Hematopoietic multipotent progenitor cell (in vitro differentiated cells): Measurements from ENCODE around the gene IFNA2. TPM values are rescaled to one million over a fixed set of nuclear protein-coding genes. Genes with fewer than 3 reads are reported as not detected.
A peak's percentile ranks its signal among the peaks of the same experiment; 100 is the strongest.
"Not testable (repeated sequence)": the region's sequence is repeated elsewhere in the genome, so short reads cannot be mapped to it uniquely, and the experiment has no call there.

Experiments
- DNase-seq, 3 donors: peaks; one replicate each; pipeline ENCODE4 v3.0.0-alpha.2; 2011 to 2015; ENCODE audit warnings: low read depth in 2 of 3, low spot score in 2 of 3
- total RNA-seq: library from RNA; depleted of rRNA; stranded (reverse); fragments of >200 nt; gene quantifications from one replicate; pipeline ENCODE4 v1.2.3, GENCODE V29; 2012

Gene IFNA2
- total RNA-seq, 1 donor = not detected

GRCh38 chr9:21383627-21384026 lies 1.6 kb downstream of the IFNA2 start:
- DNase-seq = no peak

- DNase-seq = peak in 2 of 3 donors; percentile 57 to 84
Measured at GRCh38 chr9:21381448-21382339, 3.5 kb downstream of the IFNA2 start.

DNA sequence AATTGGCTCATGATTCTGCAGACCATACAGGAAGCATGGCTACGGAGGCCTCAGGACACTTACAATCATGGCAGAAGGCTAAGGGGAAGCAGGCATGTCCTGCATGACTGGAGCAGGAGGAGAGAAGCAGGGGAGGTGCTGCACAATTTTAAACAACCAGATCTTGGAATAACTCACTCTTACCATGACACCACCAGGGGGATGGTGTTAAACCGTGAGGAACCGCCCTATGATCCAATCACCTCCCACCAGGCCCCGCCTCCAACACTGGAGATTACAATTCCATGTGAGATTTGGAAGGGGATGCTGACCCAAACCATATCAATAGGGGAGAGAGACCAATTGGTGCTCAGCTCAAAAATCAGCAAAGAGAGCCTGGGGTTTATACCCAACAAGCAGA lies 13.7 kb downstream of the IFNA2 start:
- DNase-seq = not testable (repeated sequence)

DNA sequence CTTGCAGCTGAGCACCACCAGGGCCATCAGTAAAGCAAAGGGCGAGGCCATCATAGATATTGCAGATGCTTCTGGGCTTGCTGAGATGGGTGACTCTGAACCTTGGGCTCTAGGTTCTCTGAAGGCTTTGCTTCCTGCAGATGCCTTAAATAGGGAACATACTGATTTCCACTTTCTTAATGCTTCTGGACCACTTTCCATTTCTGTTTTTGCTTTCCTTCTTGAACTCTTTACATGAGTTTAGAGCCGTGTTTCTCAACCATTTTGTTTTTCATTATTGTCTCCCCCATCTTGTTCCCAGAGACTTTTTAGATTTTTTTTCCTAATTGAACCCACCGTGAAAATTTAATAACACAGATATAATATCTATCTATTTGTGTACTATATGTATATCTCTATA lies 17.2 kb downstream of the IFNA2 start, which contains the start of gene IFNA13:
TSS of gene IFNA13 (minus strand) at position 101 of the 400 bp plus-strand sequence. CDS start at position 54, 47 bp downstream.
- DNase-seq = no peak

- DNase-seq = not testable (repeated sequence)
Measured at GRCh38 chr9:21367169-21367568, 18.0 kb downstream of the IFNA2 start.

- DNase-seq = no peak
Measured at GRCh38 chr9:21362287-21362686, 22.9 kb downstream of the IFNA2 start.

DNA sequence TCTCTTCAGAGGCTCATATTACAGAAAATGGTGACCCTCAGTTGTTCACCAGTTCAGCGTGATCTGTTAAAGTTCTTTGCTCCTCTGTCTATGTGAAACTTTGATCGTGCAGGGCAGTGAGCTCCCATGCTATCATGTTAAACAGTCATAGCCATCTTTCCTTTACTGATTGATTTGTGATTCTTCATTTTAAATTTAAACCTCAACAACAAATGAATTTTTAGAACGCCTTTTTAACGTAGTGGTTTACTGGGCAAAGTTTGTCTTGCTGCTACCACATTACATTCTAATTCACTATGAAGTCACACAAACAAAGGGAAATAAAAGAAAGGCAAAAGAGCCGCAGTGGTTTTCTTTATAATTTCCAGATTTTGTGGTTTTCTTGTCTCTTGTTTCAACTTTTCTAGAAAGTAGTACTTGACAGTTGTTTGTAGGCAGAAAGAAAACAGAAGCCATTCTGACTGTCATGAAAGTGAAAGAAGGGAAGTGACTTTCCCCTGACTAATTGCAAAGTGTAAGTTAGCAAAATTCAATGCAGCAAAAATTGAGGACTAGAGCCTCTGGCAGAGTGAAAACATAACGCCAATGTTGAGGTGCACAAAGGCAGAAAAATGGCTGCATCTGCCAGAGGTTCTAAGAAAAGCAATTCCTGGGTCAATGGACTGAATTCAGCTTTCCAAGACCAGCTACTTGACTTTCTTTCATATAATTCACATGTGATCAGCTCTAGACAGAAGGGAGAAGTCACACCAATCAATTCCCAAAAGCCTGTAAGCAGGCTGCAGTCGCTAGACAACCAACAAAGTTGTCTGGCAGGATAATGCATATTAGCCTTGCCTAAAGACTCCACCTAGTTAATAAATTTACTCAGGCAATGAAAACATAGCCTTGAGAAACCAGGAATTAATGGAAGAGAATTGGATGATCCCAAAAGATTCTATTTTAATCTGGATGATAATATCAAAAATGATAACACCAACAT lies 27.4 kb downstream of the IFNA2 start:
- peak in 1 of 3 donors; percentile 63 for DNase-seq

DNA sequence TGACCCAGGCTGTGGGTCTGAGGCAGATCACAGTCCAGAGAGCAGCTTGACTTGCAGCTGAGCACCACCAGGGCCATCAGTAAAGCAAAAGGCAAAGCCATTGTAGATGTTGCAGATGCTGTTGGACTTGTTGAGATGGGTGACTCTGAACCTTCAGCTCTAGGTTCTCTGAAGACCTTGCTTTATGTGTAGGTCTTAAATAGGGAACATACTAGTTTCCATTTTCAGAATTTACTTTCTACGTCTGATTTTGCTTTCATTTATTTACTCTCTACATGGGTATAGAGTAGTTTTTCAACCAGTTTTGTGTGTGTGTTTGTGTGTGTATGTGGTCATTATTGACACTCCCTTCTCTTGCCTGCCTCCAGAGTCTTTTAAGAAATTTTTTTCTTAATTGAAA lies 34.4 kb downstream of the IFNA2 start, which contains the start of gene IFNA6:
TSS of gene IFNA6 (minus strand) at position 101 of the 400 bp plus-strand sequence. CDS start at position 101, 0 bp downstream.
- no peak for DNase-seq

DNA sequence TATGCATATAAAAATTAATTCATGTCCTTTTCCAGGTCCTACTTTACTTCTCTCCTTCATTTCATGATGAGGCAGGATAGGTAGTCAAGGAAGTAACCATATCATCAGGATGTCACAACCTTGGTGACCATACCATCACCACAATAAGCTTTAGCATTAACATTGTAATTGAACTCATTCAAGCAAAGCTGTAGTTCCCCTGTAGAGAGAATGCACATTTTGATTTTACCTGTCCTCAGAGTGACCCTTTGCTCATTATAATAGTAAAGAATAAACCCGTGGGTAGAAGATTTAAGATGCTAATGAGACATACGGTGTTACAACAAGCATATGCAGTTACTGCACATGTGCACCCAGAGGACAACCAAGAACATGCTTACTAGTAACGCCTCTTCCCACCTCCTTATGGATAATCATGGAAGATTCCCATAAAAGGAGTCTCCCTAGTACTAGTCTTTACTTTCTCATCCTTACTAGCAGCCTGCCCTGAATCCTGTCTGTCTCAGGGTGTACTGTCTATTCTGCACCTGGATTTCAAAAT lies 36.7 kb downstream of the IFNA2 start:
- DNase-seq = no peak

DNA sequence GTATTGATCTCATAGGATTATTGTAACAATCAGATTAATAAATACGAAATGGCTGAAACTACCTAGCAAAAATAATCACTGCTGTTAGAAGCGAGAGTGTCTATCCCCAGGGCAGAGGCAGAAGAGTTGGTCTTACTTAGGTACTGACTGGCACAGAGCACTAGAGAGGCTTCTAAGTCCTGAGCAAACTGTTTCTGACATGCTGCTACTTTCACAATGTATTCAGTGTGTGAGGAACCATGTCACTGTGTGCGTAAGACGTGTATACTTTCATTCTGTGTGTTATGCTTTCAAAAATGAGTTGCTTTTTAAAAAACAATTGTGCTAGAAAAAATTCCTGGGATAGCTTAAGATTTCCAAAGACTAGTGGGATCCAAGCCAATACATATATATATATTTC lies 44.5 kb downstream of the IFNA2 start:
- DNase-seq = no peak

GRCh38 chr9:21336457-21336856 lies 48.7 kb downstream of the IFNA2 start:
- DNase-seq = peak in 2 of 3 donors; percentile 24 to 37

- peak; percentile 78 to 95 (median 92) for DNase-seq
Measured at GRCh38 chr9:21334701-21335632, 50.2 kb downstream of the IFNA2 start, which contains the start of gene KLHL9. KLHL9 (minus strand) TSS chr9:21335404; CDS start chr9:21334859, 545 bp downstream.

Other genes starting within 250 kb of the IFNA2 start
- gene IFNW1, start 243.6 kb downstream of the IFNA2 start, total RNA-seq = not detected
- not detected for gene IFNA21, start 218.7 kb downstream of the IFNA2 start, total RNA-seq
- not detected for gene IFNA4, start 197.8 kb downstream of the IFNA2 start, total RNA-seq
- gene IFNA7, start 183.2 kb downstream of the IFNA2 start, total RNA-seq = not detected
- gene IFNA10, start 178.3 kb downstream of the IFNA2 start, total RNA-seq = not detected
- gene IFNA16, start 168.1 kb downstream of the IFNA2 start, total RNA-seq = not detected
- not detected for gene IFNA17, start 157.2 kb downstream of the IFNA2 start, total RNA-seq
- not detected for gene IFNA14, start 145.4 kb downstream of the IFNA2 start, total RNA-seq
- not detected for gene IFNA5, start 80.1 kb downstream of the IFNA2 start, total RNA-seq
- 22.6 TPM for gene KLHL9, start 50.0 kb downstream of the IFNA2 start, total RNA-seq
- gene IFNA6, start 34.5 kb downstream of the IFNA2 start, total RNA-seq = not detected
- not detected for gene IFNA13, start 17.3 kb downstream of the IFNA2 start, total RNA-seq
- not detected for gene IFNA8, start 23.7 kb upstream of the IFNA2 start, total RNA-seq
- not detected for gene IFNA1, start 55.0 kb upstream of the IFNA2 start, total RNA-seq
- gene IFNE, start 96.9 kb upstream of the IFNA2 start, total RNA-seq = not detected